Chondrocyte (in vitro differentiated cells): Measurements from ENCODE around the gene ARHGAP24. TPM values are rescaled to one million over a fixed set of nuclear protein-coding genes. Genes with fewer than 3 reads are reported as not detected.

Experiments used
- DNase-seq: peaks from one replicate; pipeline ENCODE4 v3.0.0; 2021; ENCODE audit warnings: mixed read lengths, low spot score
- H3K27ac Mint-ChIP-seq: one replicate; pipeline ENCODE4 v1.8.0; 2021; ENCODE audit warnings: mild to moderate bottlenecking, moderate library complexity, mixed read lengths; ENCODE audit not compliant: unreplicated experiment
- H3K27me3 Mint-ChIP-seq: 2 replicates; pipeline ENCODE4 v1.8.0; 2021; ENCODE audit warnings: low read depth, mixed read lengths
- H3K36me3 Mint-ChIP-seq: 2 replicates; pipeline ENCODE4 v1.8.0; 2021; ENCODE audit warnings: low read depth, mixed read lengths
- H3K4me1 Mint-ChIP-seq: 2 replicates; pipeline ENCODE4 v1.8.0; 2021; ENCODE audit warnings: low read depth, mild to moderate bottlenecking, mixed read lengths
- H3K4me3 Mint-ChIP-seq: one replicate; pipeline ENCODE4 v1.8.0; 2021; ENCODE audit warnings: mild to moderate bottlenecking, moderate library complexity, mixed read lengths; ENCODE audit not compliant: unreplicated experiment
- H3K9me3 Mint-ChIP-seq: 2 replicates; pipeline ENCODE4 v1.8.0; 2021; ENCODE audit warnings: low read depth, mixed read lengths
- total RNA-seq: library from RNA; stranded (reverse); gene quantifications from 3 replicates; pipeline ENCODE4 v1.2.1, GENCODE V29; 2021
- TF ChIP-seq, protein P1 (sequence below): fragments of 200-600 bp; sonication (generic); IDR thresholded peaks from 2 replicates; pipeline ENCODE4 v1.5.0; 2021; ENCODE audit warnings: antibody characterized with exemption, mild to moderate bottlenecking, moderate library complexity

ARHGAP24 gene
- total RNA-seq, 1 donor from 2014 or later, result 22.0 TPM

DNA sequence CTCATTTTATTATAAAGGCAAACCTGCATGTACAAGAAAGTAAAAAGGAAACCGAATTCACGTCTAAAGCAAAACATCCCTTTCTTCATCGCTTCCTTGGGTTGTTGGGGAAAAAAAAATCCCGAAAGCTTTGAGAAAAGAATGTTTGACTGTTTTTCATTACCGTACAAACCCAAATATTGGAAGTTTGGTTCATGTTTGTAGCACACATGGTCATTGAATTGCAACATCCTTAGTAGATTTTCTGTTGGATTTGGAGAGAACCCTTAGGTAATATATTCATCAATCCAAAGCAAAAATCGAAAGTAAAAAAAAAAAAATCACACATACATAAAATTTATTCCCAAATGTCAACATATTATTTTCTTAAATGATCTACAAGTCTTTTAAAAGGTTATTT is 464.6 kb downstream of the ARHGAP24 start:
- Mint-ChIP-seq H3K27ac (no peak overlapping the region), H3K36me3 (peaks cover 7% of the 10 kb centered on the region), H3K9me3 (peaks cover 3% of the 10 kb centered on the region), H3K4me3 (no peak overlapping the region), H3K27me3 (no peaks in the 10 kb centered on the region), H3K4me1 (peaks cover 8% of the 10 kb centered on the region)
- no peak for DNase-seq
- TF ChIP-seq, protein P1, sequence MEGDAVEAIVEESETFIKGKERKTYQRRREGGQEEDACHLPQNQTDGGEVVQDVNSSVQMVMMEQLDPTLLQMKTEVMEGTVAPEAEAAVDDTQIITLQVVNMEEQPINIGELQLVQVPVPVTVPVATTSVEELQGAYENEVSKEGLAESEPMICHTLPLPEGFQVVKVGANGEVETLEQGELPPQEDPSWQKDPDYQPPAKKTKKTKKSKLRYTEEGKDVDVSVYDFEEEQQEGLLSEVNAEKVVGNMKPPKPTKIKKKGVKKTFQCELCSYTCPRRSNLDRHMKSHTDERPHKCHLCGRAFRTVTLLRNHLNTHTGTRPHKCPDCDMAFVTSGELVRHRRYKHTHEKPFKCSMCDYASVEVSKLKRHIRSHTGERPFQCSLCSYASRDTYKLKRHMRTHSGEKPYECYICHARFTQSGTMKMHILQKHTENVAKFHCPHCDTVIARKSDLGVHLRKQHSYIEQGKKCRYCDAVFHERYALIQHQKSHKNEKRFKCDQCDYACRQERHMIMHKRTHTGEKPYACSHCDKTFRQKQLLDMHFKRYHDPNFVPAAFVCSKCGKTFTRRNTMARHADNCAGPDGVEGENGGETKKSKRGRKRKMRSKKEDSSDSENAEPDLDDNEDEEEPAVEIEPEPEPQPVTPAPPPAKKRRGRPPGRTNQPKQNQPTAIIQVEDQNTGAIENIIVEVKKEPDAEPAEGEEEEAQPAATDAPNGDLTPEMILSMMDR, result no peak

DNA sequence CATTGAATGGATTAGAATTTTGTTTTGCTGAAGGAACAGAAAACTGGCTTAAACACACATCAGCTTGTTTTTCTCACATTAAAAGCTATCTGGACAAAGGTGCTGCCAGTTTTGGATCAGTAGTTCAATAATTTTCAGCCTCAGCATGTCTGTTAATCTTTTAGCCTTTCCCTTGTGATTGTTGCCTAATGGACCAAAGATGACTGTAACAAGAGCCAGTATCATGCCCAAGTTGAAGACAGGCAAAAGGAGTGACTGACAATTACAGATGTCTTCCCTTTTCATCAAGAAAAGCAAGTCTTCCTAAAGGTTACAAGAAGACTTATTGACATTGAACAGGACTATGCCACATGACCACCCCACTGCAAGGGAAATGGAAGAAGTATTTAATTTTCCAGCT is 465.2 kb downstream of the ARHGAP24 start:
- Mint-ChIP-seq H3K27ac (no peak overlapping the region), H3K27me3 (no peaks in the 10 kb centered on the region), H3K4me1 (peaks cover 8% of the 10 kb centered on the region), H3K36me3 (peaks cover 7% of the 10 kb centered on the region), H3K9me3 (peaks cover 3% of the 10 kb centered on the region), H3K4me3 (no peak overlapping the region)
- TF ChIP-seq, protein P1, result no peak
- DNase-seq, result no peak

DNA sequence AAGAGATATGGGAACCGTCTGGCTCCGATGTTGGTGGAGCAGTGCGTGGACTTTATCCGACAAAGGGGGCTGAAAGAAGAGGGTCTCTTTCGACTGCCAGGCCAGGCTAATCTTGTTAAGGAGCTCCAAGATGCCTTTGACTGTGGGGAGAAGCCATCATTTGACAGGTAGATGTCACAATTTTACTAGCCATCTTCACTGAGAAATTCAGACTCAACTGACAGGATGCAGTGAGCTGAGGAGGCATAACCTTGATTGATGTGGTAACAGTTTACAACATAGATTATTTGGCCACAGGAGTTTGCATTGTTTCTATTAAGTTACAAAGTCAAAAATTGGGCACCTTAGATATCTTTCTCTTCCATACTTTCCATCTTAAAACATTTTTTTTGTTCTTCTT is 467.2 kb downstream of the ARHGAP24 start:
- Mint-ChIP-seq H3K27ac (no peak overlapping the region), H3K9me3 (peaks cover 3% of the 10 kb centered on the region), H3K36me3 (peaks cover 5% of the 10 kb centered on the region), H3K4me3 (no peak overlapping the region), H3K4me1 (peaks cover 12% of the 10 kb centered on the region), H3K27me3 (no peaks in the 10 kb centered on the region)
- no peak for DNase-seq
- TF ChIP-seq, protein P1, result no peak

DNA sequence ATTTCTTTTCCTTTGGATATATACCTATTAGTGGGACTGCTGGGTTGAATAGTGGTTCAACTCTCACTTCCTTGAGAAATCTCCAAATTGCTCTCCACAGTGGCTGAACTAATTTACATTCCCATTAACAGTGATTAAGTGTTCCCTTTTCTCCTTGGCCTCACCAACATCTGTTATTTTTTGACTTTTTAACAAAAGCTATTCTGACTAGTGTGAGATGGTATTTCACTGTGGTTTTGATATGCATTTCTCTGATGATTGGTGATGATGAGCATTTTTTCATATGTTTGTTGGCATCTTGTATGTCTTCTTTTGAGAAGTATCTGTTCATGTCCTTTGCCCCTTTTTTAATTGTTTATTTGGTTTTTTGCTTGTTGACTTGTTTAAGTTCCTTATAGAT is 471.9 kb downstream of the ARHGAP24 start:
- H3K36me3 Mint-ChIP-seq, result peaks cover 5% of the 10 kb centered on the region
- TF ChIP-seq, protein P1, result no peak
- peaks cover 3% of the 10 kb centered on the region for H3K9me3 Mint-ChIP-seq
- peaks cover 11% of the 10 kb centered on the region for H3K4me1 Mint-ChIP-seq
- H3K27ac Mint-ChIP-seq, result no peak overlapping the region
- DNase-seq, result no peak
- no peaks in the 10 kb centered on the region for H3K27me3 Mint-ChIP-seq
- H3K4me3 Mint-ChIP-seq, result no peak overlapping the region

DNA sequence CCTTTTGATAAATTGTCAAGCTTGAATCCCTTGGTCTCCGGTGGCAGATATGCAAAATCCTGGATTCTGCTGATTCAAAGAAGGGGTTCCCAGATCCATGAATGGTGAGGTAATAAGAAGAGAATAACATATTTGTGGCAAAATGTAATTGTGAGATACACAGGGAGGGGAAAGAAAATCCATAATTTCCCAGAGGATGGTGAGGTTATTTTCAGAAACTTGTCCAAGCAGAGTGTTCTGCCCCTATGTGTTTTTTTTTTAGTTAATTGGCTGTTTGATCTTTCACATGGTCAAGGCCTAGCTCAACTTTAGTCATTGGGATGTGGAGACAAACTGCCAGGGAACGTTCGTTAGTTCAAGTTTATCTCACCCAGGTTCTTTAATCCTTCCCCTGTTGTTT is 476.1 kb downstream of the ARHGAP24 start:
- Mint-ChIP-seq H3K9me3 (no peaks in the 10 kb centered on the region), H3K4me3 (no peak overlapping the region), H3K4me1 (peaks cover 48% of the 10 kb centered on the region), H3K27me3 (no peaks in the 10 kb centered on the region), H3K27ac (no peak overlapping the region), H3K36me3 (peaks cover 3% of the 10 kb centered on the region)
- TF ChIP-seq, protein P1, result no peak
- no peak for DNase-seq
